ENCODE data around the gene OR6B2.

GRCh38 chr2:240064898-240065297 lies 34.7 kb upstream of the OR6B2 start:
- no peak for TF ChIP-seq POLR2AphosphoS5 (IDR thresholded peaks at IDR 0.05; ENCODE audit: low read depth, low read length)
- no peak for TF ChIP-seq POLR2A (IDR thresholded peaks at IDR 0.05; ENCODE audit: low read depth, low read length)
- TF ChIP-seq TAF1 (IDR thresholded peaks at IDR 0.05; ENCODE audit: borderline replicate concordance, low read depth, low read length): no peak

Measured in GM12892 (cell line).